ENCODE data around the gene TMEM259. TPM values are rescaled to one million over a fixed set of nuclear protein-coding genes. Genes with fewer than 3 reads are reported as not detected.

TMEM259 gene
- total RNA-seq, 4 donors from 2014 or later: 226 to 676 (median 303) TPM

GRCh38 chr19:1066251-1066747 lies 45.4 kb upstream of the TMEM259 start:
- Histone ChIP-seq H3K4me1 (peaks cover 34 to 62% (median 53%) of the 10 kb centered on the region in 4 donors), H3K27me3 (peaks cover 50% of the 10 kb centered on the region), H3K4me3 (peak overlapping the region in 3 of 4 donors; percentile 24 to 51 (median 41)), H3K27ac (peak overlapping the region; percentile 73 to 88 (median 79)), H3K9me3 (no peaks in the 10 kb centered on the region), H3K36me3 (no peaks in the 10 kb centered on the region)
- TF ChIP-seq POLR2A (IDR thresholded peaks at IDR 0.05): no peak
- TF ChIP-seq POLR2AphosphoS5 (IDR thresholded peaks at IDR 0.05): no peak
- TF ChIP-seq CTCF (IDR thresholded peaks at IDR 0.05): no peak
- TF ChIP-seq EP300 (IDR thresholded peaks at IDR 0.05; ENCODE audit: low read depth): no peak
- intact Hi-C loops (cut with DNase I; ENCODE audit: low total_unique reads): no loop called here
- no peak for DNase-seq
- WGBS, 2 donors (ENCODE audit: low coverage in 1 of 2): 30 to 60% methylated on average over 5 to 11 of the region's 17 CpGs
- in situ Hi-C loops (cut with MboI; ENCODE audit: low pct_ligation_motif_present in 1 of 4, low pct_unique_long_range_greater_than_20kb in 1 of 4, low sequenced_read_pairs in 3 of 4): no loop called here

- Histone ChIP-seq H3K4me3 (no peak overlapping the region), H3K27me3 (peaks cover 43% of the 10 kb centered on the region), H3K9me3 (no peaks in the 10 kb centered on the region), H3K36me3 (no peaks in the 10 kb centered on the region), H3K4me1 (peaks cover 34 to 57% (median 50%) of the 10 kb centered on the region in 4 donors), H3K27ac (peak overlapping the region; percentile 5 to 79 (median 38))
- peak; percentile 39 for TF ChIP-seq POLR2A (IDR thresholded peaks at IDR 0.05)
- no peak for TF ChIP-seq CTCF (IDR thresholded peaks at IDR 0.05)
- TF ChIP-seq EP300 (IDR thresholded peaks at IDR 0.05; ENCODE audit: low read depth): no peak
- peak in 2 of 3 donors; percentile 55 to 68 for TF ChIP-seq POLR2AphosphoS5 (IDR thresholded peaks at IDR 0.05)
- peak; percentile 82 for DNase-seq
- in situ Hi-C loops (cut with MboI; ENCODE audit: low pct_ligation_motif_present in 1 of 4, low pct_unique_long_range_greater_than_20kb in 1 of 4, low sequenced_read_pairs in 3 of 4): no loop called here
- intact Hi-C loops (cut with DNase I; ENCODE audit: low total_unique reads): no loop called here
- WGBS, 2 donors (ENCODE audit: low coverage in 1 of 2): 23% methylated on average over 13 of the region's 17 CpGs; no CpG with 5 or more reads in 1 of the 2 donors
Measured at GRCh38 chr19:1065606-1066109, 44.7 kb upstream of the TMEM259 start.

DNA sequence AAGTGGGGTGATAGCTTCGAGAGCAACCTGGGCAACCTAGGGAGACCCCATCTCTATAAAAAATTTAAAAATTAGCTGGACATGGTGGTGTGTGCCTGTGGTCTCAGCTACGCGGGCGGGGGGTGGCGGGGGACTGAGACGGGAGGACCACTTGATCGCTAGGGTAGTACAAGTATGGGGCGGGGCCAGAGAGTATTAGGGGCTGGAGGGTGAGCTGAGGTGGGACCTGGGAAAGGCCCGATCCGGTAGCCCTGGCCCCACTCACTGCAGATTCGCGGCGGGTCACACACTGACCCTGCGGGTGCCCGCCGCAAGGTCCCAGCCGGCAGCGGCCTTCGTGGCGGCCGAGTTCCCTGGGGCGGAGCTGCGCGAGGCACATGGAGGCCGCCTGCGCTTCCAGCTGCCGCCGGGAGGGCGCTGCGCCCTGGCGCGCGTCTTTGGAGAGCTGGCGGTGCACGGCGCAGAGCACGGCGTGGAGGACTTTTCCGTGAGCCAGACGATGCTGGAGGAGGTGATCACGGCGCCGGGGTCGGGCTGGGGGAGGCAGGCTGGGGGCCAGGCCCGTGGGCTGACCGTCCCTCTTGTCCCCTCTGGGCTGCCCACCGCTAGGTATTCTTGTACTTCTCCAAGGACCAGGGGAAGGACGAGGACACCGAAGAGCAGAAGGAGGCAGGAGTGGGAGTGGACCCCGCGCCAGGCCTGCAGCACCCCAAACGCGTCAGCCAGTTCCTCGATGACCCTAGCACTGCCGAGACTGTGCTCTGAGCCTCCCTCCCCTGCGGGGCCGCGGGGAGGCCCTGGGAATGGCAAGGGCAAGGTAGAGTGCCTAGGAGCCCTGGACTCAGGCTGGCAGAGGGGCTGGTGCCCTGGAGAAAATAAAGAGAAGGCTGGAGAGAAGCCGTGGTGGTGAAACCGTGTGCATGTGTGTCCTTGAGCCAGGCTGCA lies 44.0 kb upstream of the TMEM259 start:
- peak; percentile 81 for DNase-seq
- peak in 1 of 3 donors; percentile 29 for TF ChIP-seq POLR2AphosphoS5 (IDR thresholded peaks at IDR 0.05)
- TF ChIP-seq CTCF (IDR thresholded peaks at IDR 0.05): peak; percentile 82 to 97 (median 88)
- TF ChIP-seq EP300 (IDR thresholded peaks at IDR 0.05; ENCODE audit: low read depth): no peak
- TF ChIP-seq POLR2A (IDR thresholded peaks at IDR 0.05): no peak
- in situ Hi-C loops (cut with MboI; ENCODE audit: low pct_ligation_motif_present in 1 of 4, low pct_unique_long_range_greater_than_20kb in 1 of 4, low sequenced_read_pairs in 3 of 4): no loop called here
- Histone ChIP-seq H3K27ac (peak overlapping the region; percentile 5 to 41 (median 36)), H3K36me3 (no peaks in the 10 kb centered on the region), H3K4me1 (peaks cover 34 to 53% (median 47%) of the 10 kb centered on the region in 4 donors), H3K9me3 (no peaks in the 10 kb centered on the region), H3K27me3 (peaks cover 36% of the 10 kb centered on the region), H3K4me3 (peak overlapping the region in 1 of 4 donors; percentile 12)
- 8 to 50% methylated on average over 1 to 60 of the region's 60 CpGs for WGBS, 2 donors (ENCODE audit: low coverage in 1 of 2)
- intact Hi-C loops (cut with DNase I; ENCODE audit: low total_unique reads): no loop called here
